GOT3 (cell line): ENCODE data around the gene ASB16.

Source experiments
- DNase-seq: peaks from one replicate; lab custom pipeline; 2025; ENCODE audit warnings: mixed read lengths; lab: John Stamatoyannopoulos, UW

The ASB16 gene

DNA sequence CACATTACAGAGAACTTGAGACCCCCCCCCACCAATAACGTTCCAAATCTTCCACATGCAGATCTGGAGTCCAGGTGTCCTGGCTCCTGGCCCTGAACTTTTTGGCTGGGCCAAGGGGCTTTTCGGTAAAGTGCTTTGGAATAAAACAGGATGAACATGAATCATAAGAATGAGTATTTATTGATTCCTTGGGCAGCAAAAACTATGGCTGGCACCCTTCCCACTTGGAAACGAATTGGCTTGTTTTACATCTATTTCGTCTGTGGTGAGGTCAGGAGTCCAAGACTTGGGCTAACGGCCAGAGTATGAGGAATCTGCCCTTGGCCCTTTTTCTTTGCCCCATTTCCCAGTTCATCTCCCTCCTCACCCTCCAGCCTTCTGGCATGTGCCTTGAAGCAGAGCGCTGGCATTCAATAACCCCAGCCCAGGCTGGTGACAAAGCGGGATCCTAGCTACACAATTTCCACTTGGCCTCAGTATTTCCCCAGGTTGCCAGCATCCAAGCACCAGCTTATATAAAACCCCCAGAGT, 53.1 kb downstream of the ASB16 start:
- DNase-seq: peak; percentile 47
